Mucosa of descending colon (tissue), 3 donors: ENCODE results near the gene LAP3. TPM values are rescaled to one million over a fixed set of nuclear protein-coding genes. Genes with fewer than 3 reads are reported as not detected.
"Not testable (repeated sequence)": the region's sequence is repeated elsewhere in the genome, so short reads cannot be mapped to it uniquely, and the experiment has no call there.

Source experiments
- ATAC-seq: fragments of 200-7000 bp; cut with Tn5 transposase; one replicate; pipeline ENCODE4 v1.9.1; 2020; ENCODE audit warnings: mild to moderate bottlenecking, moderate library complexity
- DNase-seq, 3 donors: peaks; one replicate each; pipeline ENCODE4 v3.0.0-alpha.2; 2020
- H3K36me3 ChIP-seq: fragments of 200-600 bp; one replicate; pipeline ENCODE4 v1.8.0; 2021; ENCODE audit warnings: low read depth, mild to moderate bottlenecking
- H3K4me1 ChIP-seq: fragments of 200-600 bp; one replicate; pipeline ENCODE4 v1.8.0; 2021; ENCODE audit warnings: low read depth, mild to moderate bottlenecking
- H3K4me3 ChIP-seq: fragments of 200-600 bp; one replicate; pipeline ENCODE4 v1.8.0; 2021; ENCODE audit warnings: mild to moderate bottlenecking
- H3K9me3 ChIP-seq: fragments of 200-600 bp; one replicate; pipeline ENCODE4 v1.8.0; 2021; ENCODE audit warnings: mild to moderate bottlenecking
- intact Hi-C, 2 donors: fragments of 100-400 bp; cut with DNase I in 1 of 2; cut with micrococcal nuclease in 1 of 2; formaldehyde crosslinking; loops; one replicate each; pipeline versions ENCODE4 v1.11.0 to v1.11.1; 2022; cut with DNase I, micrococcal nuclease
- total RNA-seq, 3 donors: library from RNA; stranded (reverse); fragmentation: NEBNext Ultra II Directional in 2 of 3; extraction: Animal tissue kit (Norgen Biotek cat#: 25700) in 2 of 3; gene quantifications; one replicate each; pipeline versions ENCODE4 v1.2.1 to v1.2.4, GENCODE V29; 2021 to 2023
- TF ChIP-seq, protein P1 (sequence below): fragments of 200-600 bp; IDR thresholded peaks from one replicate; pipeline ENCODE4 v1.8.0; 2022; ENCODE audit warnings: antibody characterized with exemption, mild to moderate bottlenecking
- donor health status: DM: no; HTN: no; CAD: no; lungs with moderate emphysema.
- donor health status: DM: no; HTN: no; CAD: no.
- donor health status: DM: no; HTN: yes; CAD: no.

Gene LAP3
- total RNA-seq, 3 donors from 2014 or later, result 55.6 to 112 (median 66.2) TPM

DNA sequence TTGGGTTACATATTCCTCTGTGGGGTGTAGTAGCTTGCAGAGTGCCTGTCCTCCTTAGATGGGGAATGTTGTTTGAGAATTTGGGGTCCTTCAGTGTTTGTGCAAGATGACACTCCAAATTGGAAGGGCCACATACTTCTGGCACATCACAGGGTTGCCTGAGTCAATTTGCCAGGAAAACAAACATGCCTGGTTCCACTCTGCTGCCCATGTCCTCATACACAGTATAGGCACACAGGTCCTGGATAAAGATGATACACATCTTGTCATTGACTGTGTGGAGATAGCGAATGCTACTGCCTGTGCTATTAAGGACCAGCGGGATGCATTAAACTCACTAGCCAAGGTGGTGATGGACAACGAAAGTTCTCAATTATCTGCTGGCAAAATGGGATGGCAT, 11.2 kb upstream of the LAP3 start:
- no peak for ATAC-seq
- intact Hi-C loops, result no loop called here
- TF ChIP-seq, protein P1, sequence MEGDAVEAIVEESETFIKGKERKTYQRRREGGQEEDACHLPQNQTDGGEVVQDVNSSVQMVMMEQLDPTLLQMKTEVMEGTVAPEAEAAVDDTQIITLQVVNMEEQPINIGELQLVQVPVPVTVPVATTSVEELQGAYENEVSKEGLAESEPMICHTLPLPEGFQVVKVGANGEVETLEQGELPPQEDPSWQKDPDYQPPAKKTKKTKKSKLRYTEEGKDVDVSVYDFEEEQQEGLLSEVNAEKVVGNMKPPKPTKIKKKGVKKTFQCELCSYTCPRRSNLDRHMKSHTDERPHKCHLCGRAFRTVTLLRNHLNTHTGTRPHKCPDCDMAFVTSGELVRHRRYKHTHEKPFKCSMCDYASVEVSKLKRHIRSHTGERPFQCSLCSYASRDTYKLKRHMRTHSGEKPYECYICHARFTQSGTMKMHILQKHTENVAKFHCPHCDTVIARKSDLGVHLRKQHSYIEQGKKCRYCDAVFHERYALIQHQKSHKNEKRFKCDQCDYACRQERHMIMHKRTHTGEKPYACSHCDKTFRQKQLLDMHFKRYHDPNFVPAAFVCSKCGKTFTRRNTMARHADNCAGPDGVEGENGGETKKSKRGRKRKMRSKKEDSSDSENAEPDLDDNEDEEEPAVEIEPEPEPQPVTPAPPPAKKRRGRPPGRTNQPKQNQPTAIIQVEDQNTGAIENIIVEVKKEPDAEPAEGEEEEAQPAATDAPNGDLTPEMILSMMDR, result no peak

DNA sequence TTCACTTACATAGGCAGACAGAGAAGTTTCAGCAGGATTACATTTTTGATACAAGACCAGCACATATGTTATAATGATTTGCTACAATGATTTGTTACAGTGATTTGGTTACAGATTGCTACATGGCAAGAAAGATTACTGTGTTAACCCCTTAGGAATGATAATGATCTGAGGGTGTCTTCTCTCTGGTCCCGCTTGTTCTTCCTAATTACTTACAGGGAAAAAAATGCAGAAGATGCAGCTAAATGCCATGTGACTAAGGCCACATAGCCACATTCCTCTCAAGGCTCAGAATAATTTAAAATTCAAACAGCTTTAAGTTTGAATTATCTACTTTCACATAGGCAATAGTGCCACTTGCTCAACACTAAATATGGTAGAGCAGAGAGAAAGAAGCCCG, 9.7 kb upstream of the LAP3 start:
- Histone ChIP-seq H3K4me1 (no peaks in the 10 kb centered on the region), H3K36me3 (no peaks in the 10 kb centered on the region), H3K9me3 (no peaks in the 10 kb centered on the region), H3K4me3 (no peak overlapping the region)
- intact Hi-C loops, result no loop called here
- ATAC-seq, result no peak
- TF ChIP-seq, protein P1, result no peak
- no peak for DNase-seq

More for the DNA sequence above, 11.2 kb upstream of the LAP3 start:
- H3K4me3 ChIP-seq, result no peak overlapping the region
- H3K9me3 ChIP-seq, result no peaks in the 10 kb centered on the region
- no peak for DNase-seq
- no peaks in the 10 kb centered on the region for H3K36me3 ChIP-seq
- H3K4me1 ChIP-seq, result no peaks in the 10 kb centered on the region

DNA sequence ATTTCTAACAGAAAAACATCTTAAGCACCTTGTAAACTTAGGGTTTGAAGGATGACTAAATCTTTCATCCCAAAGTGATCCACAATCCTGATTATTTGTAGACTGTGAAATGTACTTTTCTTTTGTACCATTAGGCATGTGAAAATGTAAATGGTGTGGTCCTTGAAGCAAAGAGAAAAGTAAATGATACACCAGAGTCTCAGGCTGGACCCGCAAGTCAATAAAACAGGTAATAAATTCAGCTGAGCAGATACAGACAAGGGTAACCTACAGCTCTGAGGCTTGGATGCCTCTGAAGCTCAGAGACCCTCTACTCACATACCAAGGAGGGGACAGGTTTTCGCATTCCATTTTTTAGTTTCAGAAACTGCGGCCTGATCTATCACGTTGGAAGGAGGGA, 2.8 kb upstream of the LAP3 start:
- TF ChIP-seq, protein P1, result no peak
- ATAC-seq (no peak), DNase-seq (no peak)
- no peaks in the 10 kb centered on the region for H3K36me3 ChIP-seq
- intact Hi-C loops, result no loop called here
- H3K4me1 ChIP-seq, result peaks cover 12% of the 10 kb centered on the region
- no peaks in the 10 kb centered on the region for H3K9me3 ChIP-seq
- H3K4me3 ChIP-seq, result no peak overlapping the region

DNA sequence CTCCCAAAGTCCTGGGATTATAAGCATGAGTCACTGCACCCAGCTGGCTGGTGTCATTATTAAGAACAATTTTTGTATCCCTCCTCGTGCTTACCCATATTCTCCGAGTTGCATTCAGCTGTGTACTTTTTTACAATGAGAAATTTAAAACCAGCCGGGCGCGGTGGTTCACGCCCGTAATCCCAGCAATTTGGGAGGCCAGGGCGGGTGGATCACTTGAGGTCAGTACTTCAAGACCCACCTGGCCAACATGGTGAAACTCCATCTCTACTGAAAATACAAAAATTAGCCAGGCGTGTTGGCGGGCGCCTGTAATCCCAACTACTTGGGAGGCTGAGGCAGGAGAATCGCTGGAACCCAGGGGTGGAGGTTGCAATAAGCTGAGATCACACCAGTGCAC, 1.8 kb upstream of the LAP3 start:
- H3K4me1 ChIP-seq, result peaks cover 12% of the 10 kb centered on the region
- ATAC-seq, DNase-seq, H3K9me3 ChIP-seq, intact Hi-C loops, H3K36me3 ChIP-seq, H3K4me3 ChIP-seq: not testable (repeated sequence)

DNA sequence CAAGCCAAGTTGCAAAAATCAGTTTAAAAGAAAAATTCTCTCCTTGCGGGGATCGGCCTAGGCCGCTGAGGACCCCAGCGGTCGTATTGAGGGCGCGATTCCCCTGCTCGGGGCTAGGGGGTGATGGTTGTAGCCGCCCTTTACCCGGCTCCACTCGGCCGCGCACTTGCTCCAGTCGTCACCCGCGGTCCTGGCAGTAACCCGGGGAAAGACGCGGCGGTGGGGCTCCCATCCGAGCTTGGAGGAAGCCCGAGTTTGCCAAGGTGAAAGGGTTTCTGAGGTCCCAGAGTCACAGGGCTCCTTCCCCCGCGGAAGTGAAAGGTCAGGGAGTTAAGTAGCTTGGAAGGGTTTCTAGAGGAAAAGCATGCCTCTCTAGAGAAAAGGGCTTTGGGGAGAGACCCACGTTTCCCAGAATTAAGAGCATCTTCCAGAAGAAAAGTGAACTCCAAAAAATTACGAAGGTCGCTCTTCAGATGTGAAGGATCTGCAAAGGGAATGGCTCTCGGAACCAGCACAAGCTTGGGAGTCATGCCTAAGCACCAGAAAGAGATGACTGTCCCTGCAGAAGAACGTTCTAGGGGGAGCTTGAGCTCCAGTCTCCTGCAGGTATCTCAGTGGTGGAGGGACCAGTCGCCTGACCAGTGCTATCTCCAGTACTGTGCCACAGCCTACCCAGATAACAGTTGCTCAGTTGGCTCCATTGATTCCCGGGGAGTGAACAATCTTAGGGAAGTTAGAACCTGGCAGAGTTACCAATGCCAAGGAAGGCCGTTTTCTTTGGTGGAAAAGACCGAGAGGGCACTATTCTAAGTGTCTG, 875 bp downstream of the LAP3 start:
- ATAC-seq (peak; percentile 30), DNase-seq (peak; percentile 57 to 77 (median 71))
- intact Hi-C loops, result no loop called here
- H3K4me1 ChIP-seq, result peaks cover 12% of the 10 kb centered on the region
- no peaks in the 10 kb centered on the region for H3K36me3 ChIP-seq
- TF ChIP-seq, protein P1, result no peak
- H3K4me3 ChIP-seq, result peak overlapping the region; percentile 79
- H3K9me3 ChIP-seq, result no peaks in the 10 kb centered on the region

DNA sequence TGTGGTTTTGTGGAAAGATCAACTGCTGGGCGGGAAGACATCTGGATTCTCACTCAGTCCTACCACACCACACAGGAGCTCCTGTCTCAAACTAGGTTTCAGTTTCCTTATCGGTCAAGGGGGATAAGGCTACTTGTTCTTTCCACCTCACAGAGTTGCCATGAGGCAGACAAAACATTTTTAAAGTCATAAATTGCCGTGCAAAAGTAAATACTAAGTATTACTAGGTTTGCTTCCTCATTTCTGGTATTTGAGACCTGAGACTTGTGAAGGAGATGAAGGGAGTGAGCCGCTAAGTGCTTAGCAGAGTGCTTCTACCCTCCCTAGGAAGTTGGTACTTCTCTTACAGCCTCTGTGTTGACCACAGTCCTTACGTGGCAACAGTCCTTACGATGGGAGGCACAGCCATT, 1.5 kb downstream of the LAP3 start:
- intact Hi-C loops, result no loop called here
- no peaks in the 10 kb centered on the region for H3K9me3 ChIP-seq
- peak in 1 of 3 donors; percentile 13 for DNase-seq
- peaks cover 12% of the 10 kb centered on the region for H3K4me1 ChIP-seq
- no peaks in the 10 kb centered on the region for H3K36me3 ChIP-seq
- ATAC-seq, result peak; percentile 12
- H3K4me3 ChIP-seq, result no peak overlapping the region
- TF ChIP-seq, protein P1, result no peak
